Activated naive CD4-positive, alpha-beta T cell treated with anti-CD3 and anti-CD28 coated beads, Interleukin-2, amount 50 U/mL, for 24 hours (primary cell): ENCODE measurements around the gene SERTAD2.

Experiments
- H3K27ac Mint-ChIP-seq: one replicate; pipeline ENCODE4 v1.8.0; 2021; ENCODE audit warnings: mild to moderate bottlenecking, mixed read lengths
- H3K27me3 Mint-ChIP-seq: one replicate; pipeline ENCODE4 v1.8.0; 2021; ENCODE audit warnings: mixed read lengths
- H3K36me3 Mint-ChIP-seq: one replicate; pipeline ENCODE4 v1.8.0; 2021; ENCODE audit warnings: mixed read lengths
- H3K4me1 Mint-ChIP-seq: one replicate; pipeline ENCODE4 v1.8.0; 2021; ENCODE audit warnings: mixed read lengths
- H3K4me3 Mint-ChIP-seq: one replicate; pipeline ENCODE4 v1.8.0; 2021; ENCODE audit warnings: mild to moderate bottlenecking, mixed read lengths
- H3K9me3 Mint-ChIP-seq: one replicate; pipeline ENCODE4 v1.8.0; 2021; ENCODE audit warnings: mixed read lengths

SERTAD2 gene

GRCh38 chr2:64681479-64681967 lies 27.8 kb upstream of the SERTAD2 start:
- peaks cover 62% of the 10 kb centered on the region for H3K4me1 Mint-ChIP-seq
- H3K27me3 Mint-ChIP-seq: no peaks in the 10 kb centered on the region
- H3K4me3 Mint-ChIP-seq: no peak overlapping the region
- no peak overlapping the region for H3K27ac Mint-ChIP-seq
- H3K9me3 Mint-ChIP-seq: no peaks in the 10 kb centered on the region
- H3K36me3 Mint-ChIP-seq: peaks cover 4% of the 10 kb centered on the region

- H3K27ac Mint-ChIP-seq: peak overlapping the region; percentile 47
- H3K9me3 Mint-ChIP-seq: no peaks in the 10 kb centered on the region
- no peaks in the 10 kb centered on the region for H3K27me3 Mint-ChIP-seq
- peaks cover 68% of the 10 kb centered on the region for H3K4me1 Mint-ChIP-seq
- H3K36me3 Mint-ChIP-seq: peaks cover 4% of the 10 kb centered on the region
- H3K4me3 Mint-ChIP-seq: peak overlapping the region; percentile 36
Observed at GRCh38 chr2:64679673-64680425, 26.1 kb upstream of the SERTAD2 start.

- Mint-ChIP-seq H3K36me3 (peaks cover 2% of the 10 kb centered on the region), H3K4me1 (peaks cover 70% of the 10 kb centered on the region), H3K4me3 (no peak overlapping the region), H3K27me3 (no peaks in the 10 kb centered on the region), H3K27ac (peak overlapping the region; percentile 47), H3K9me3 (no peaks in the 10 kb centered on the region)
Observed at GRCh38 chr2:64678771-64679590, 25.3 kb upstream of the SERTAD2 start.

GRCh38 chr2:64677530-64677929 lies 23.8 kb upstream of the SERTAD2 start:
- Mint-ChIP-seq H3K27me3 (no peaks in the 10 kb centered on the region), H3K9me3 (no peaks in the 10 kb centered on the region), H3K4me1 (peaks cover 64% of the 10 kb centered on the region), H3K27ac (peak overlapping the region; percentile 59), H3K36me3 (peaks cover 2% of the 10 kb centered on the region), H3K4me3 (no peak overlapping the region)

GRCh38 chr2:64675860-64676259 lies 22.1 kb upstream of the SERTAD2 start:
- H3K4me3 Mint-ChIP-seq: peak overlapping the region; percentile 23
- peak overlapping the region; percentile 23 for H3K27ac Mint-ChIP-seq
- peaks cover 2% of the 10 kb centered on the region for H3K36me3 Mint-ChIP-seq
- H3K9me3 Mint-ChIP-seq: no peaks in the 10 kb centered on the region
- H3K4me1 Mint-ChIP-seq: peaks cover 59% of the 10 kb centered on the region
- H3K27me3 Mint-ChIP-seq: no peaks in the 10 kb centered on the region

- H3K4me1 Mint-ChIP-seq: peaks cover 32% of the 10 kb centered on the region
- H3K9me3 Mint-ChIP-seq: no peaks in the 10 kb centered on the region
- no peak overlapping the region for H3K27ac Mint-ChIP-seq
- H3K36me3 Mint-ChIP-seq: peaks cover 2% of the 10 kb centered on the region
- H3K27me3 Mint-ChIP-seq: no peaks in the 10 kb centered on the region
- no peak overlapping the region for H3K4me3 Mint-ChIP-seq
Observed at GRCh38 chr2:64672708-64673107, 19.0 kb upstream of the SERTAD2 start.

- Mint-ChIP-seq H3K4me3 (no peak overlapping the region), H3K27me3 (no peaks in the 10 kb centered on the region), H3K9me3 (no peaks in the 10 kb centered on the region), H3K27ac (no peak overlapping the region), H3K4me1 (peaks cover 21% of the 10 kb centered on the region), H3K36me3 (no peaks in the 10 kb centered on the region)
Observed at GRCh38 chr2:64670047-64670446, 16.3 kb upstream of the SERTAD2 start.

GRCh38 chr2:64669288-64669687 lies 15.6 kb upstream of the SERTAD2 start:
- H3K9me3 Mint-ChIP-seq: no peaks in the 10 kb centered on the region
- no peak overlapping the region for H3K4me3 Mint-ChIP-seq
- no peaks in the 10 kb centered on the region for H3K27me3 Mint-ChIP-seq
- no peak overlapping the region for H3K27ac Mint-ChIP-seq
- H3K4me1 Mint-ChIP-seq: peaks cover 20% of the 10 kb centered on the region
- no peaks in the 10 kb centered on the region for H3K36me3 Mint-ChIP-seq

- peaks cover 26% of the 10 kb centered on the region for H3K4me1 Mint-ChIP-seq
- no peak overlapping the region for H3K27ac Mint-ChIP-seq
- no peaks in the 10 kb centered on the region for H3K27me3 Mint-ChIP-seq
- H3K4me3 Mint-ChIP-seq: no peak overlapping the region
- no peaks in the 10 kb centered on the region for H3K36me3 Mint-ChIP-seq
- no peaks in the 10 kb centered on the region for H3K9me3 Mint-ChIP-seq
Observed at GRCh38 chr2:64668542-64668941, 14.8 kb upstream of the SERTAD2 start.

- Mint-ChIP-seq H3K27me3 (no peaks in the 10 kb centered on the region), H3K4me3 (peak overlapping the region; percentile 34), H3K9me3 (no peaks in the 10 kb centered on the region), H3K4me1 (peaks cover 34% of the 10 kb centered on the region), H3K36me3 (no peaks in the 10 kb centered on the region), H3K27ac (peak overlapping the region; percentile 66)
Observed at GRCh38 chr2:64667535-64667934, 13.8 kb upstream of the SERTAD2 start.

- Mint-ChIP-seq H3K9me3 (no peaks in the 10 kb centered on the region), H3K4me3 (peak overlapping the region; percentile 12), H3K27ac (peak overlapping the region; percentile 66), H3K4me1 (peaks cover 39% of the 10 kb centered on the region), H3K36me3 (no peaks in the 10 kb centered on the region), H3K27me3 (no peaks in the 10 kb centered on the region)
Observed at GRCh38 chr2:64666810-64667438, 13.2 kb upstream of the SERTAD2 start.

GRCh38 chr2:64665709-64666108 lies 12.0 kb upstream of the SERTAD2 start:
- Mint-ChIP-seq H3K36me3 (no peaks in the 10 kb centered on the region), H3K4me1 (peaks cover 40% of the 10 kb centered on the region), H3K9me3 (no peaks in the 10 kb centered on the region), H3K27ac (peak overlapping the region; percentile 76), H3K4me3 (no peak overlapping the region), H3K27me3 (no peaks in the 10 kb centered on the region)

- Mint-ChIP-seq H3K36me3 (no peaks in the 10 kb centered on the region), H3K27me3 (no peaks in the 10 kb centered on the region), H3K4me1 (peaks cover 56% of the 10 kb centered on the region), H3K27ac (peak overlapping the region; percentile 82), H3K4me3 (no peak overlapping the region), H3K9me3 (no peaks in the 10 kb centered on the region)
Observed at GRCh38 chr2:64663402-64663801, 9.7 kb upstream of the SERTAD2 start.

GRCh38 chr2:64661741-64662169 lies 8.0 kb upstream of the SERTAD2 start:
- no peak overlapping the region for H3K27ac Mint-ChIP-seq
- H3K9me3 Mint-ChIP-seq: no peaks in the 10 kb centered on the region
- H3K27me3 Mint-ChIP-seq: no peaks in the 10 kb centered on the region
- no peaks in the 10 kb centered on the region for H3K36me3 Mint-ChIP-seq
- H3K4me1 Mint-ChIP-seq: peaks cover 72% of the 10 kb centered on the region
- H3K4me3 Mint-ChIP-seq: no peak overlapping the region

GRCh38 chr2:64659252-64659651 lies 5.5 kb upstream of the SERTAD2 start:
- Mint-ChIP-seq H3K9me3 (no peaks in the 10 kb centered on the region), H3K27ac (peak overlapping the region; percentile 3), H3K4me3 (peak overlapping the region; percentile 1), H3K4me1 (peaks cover 83% of the 10 kb centered on the region), H3K36me3 (no peaks in the 10 kb centered on the region), H3K27me3 (no peaks in the 10 kb centered on the region)

GRCh38 chr2:64658269-64658668 lies 4.6 kb upstream of the SERTAD2 start:
- Mint-ChIP-seq H3K27me3 (no peaks in the 10 kb centered on the region), H3K36me3 (no peaks in the 10 kb centered on the region), H3K4me3 (no peak overlapping the region), H3K27ac (no peak overlapping the region), H3K9me3 (no peaks in the 10 kb centered on the region), H3K4me1 (peaks cover 74% of the 10 kb centered on the region)
